Measurements from ENCODE around the gene TGFBR3. TPM values are rescaled to one million over a fixed set of nuclear protein-coding genes. Genes with fewer than 3 reads are reported as not detected.

TGFBR3 gene
- total RNA-seq, 1 experiment from 2014 or later: 3.1 TPM

DNA sequence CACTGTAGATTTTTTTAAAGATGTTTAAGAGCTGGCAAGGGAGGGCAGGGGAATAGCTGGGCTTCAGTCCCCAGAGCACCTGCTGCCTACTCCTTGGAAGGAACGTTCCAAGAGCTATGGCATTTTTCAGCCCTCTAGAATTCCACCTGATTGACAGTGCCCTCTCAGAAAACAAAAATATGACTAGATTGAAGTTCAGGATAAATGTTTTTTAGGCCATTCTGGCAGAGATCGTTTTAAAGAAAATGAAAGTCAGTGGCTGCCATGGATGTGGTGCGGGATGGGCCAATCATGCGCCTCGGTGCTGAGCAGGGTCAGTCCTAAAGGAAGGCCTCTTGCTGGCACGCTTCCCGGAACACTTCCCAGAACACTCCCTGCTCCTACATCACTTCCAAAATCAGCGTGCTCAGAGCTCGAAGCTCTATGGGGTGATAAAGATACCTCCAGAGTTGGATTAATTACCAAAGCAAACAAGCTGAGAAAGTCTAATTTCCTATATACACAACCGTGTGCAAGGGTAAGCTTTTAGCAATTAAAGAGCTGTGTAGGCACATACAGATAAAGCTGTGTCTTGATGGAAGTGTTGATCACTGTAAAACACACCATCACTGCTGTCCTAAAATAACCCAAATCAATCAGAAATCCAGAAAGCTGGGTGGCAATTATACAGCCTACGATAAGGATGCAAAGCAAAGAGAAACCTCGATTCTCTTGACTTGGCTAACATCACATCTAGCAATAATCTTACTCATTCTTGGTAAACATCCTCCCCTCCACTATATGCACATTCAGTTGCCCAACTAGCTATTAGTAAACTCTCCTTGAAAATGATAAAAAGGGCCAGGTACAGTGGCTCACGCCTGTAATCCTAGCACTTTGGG, 34.6 kb downstream of the TGFBR3 start:
- BruUV-seq (replicated peaks): no TSS peak
- intact Hi-C loops (cut with micrococcal nuclease; ENCODE audit: unreplicated experiment): no loop called here
- ChIA-PET POLR2A (ENCODE audit: low non-redundant PET) (no interaction called here), CTCF (no interaction called here)
- peak; percentile 62 for DNase-seq (ENCODE audit: low spot score)
- Histone ChIP-seq H3K9me3 (ENCODE audit: low read depth, low read length, poor library complexity, severe bottlenecking) (no peaks in the 10 kb centered on the region), H3K27me3 (replicated peaks; ENCODE audit: insufficient read depth, low read depth, low read length, poor library complexity) (no peaks in the 10 kb centered on the region), H3K4me1 (ENCODE audit: insufficient read depth, low read length, poor library complexity, severe bottlenecking) (peaks cover 6% of the 10 kb centered on the region), H3K4me3 (ENCODE audit: low read depth, low read length, poor library complexity, severe bottlenecking) (peak overlapping the region; percentile 14), H3K27ac (ENCODE audit: low read depth, low read length, poor library complexity, severe bottlenecking) (no peak overlapping the region), H3K36me3 (ENCODE audit: insufficient read depth, low read length, poor library complexity, severe bottlenecking) (no peaks in the 10 kb centered on the region)
- TF ChIP-seq, protein P1, sequence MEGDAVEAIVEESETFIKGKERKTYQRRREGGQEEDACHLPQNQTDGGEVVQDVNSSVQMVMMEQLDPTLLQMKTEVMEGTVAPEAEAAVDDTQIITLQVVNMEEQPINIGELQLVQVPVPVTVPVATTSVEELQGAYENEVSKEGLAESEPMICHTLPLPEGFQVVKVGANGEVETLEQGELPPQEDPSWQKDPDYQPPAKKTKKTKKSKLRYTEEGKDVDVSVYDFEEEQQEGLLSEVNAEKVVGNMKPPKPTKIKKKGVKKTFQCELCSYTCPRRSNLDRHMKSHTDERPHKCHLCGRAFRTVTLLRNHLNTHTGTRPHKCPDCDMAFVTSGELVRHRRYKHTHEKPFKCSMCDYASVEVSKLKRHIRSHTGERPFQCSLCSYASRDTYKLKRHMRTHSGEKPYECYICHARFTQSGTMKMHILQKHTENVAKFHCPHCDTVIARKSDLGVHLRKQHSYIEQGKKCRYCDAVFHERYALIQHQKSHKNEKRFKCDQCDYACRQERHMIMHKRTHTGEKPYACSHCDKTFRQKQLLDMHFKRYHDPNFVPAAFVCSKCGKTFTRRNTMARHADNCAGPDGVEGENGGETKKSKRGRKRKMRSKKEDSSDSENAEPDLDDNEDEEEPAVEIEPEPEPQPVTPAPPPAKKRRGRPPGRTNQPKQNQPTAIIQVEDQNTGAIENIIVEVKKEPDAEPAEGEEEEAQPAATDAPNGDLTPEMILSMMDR (conservative IDR thresholded peaks at IDR 0.05; ENCODE audit: low read depth, low read length): no peak
- no peak for TF ChIP-seq EZH2 (IDR thresholded peaks at IDR 0.05; ENCODE audit: borderline replicate concordance, low read depth, low read length, poor library complexity, severe bottlenecking)

DNA sequence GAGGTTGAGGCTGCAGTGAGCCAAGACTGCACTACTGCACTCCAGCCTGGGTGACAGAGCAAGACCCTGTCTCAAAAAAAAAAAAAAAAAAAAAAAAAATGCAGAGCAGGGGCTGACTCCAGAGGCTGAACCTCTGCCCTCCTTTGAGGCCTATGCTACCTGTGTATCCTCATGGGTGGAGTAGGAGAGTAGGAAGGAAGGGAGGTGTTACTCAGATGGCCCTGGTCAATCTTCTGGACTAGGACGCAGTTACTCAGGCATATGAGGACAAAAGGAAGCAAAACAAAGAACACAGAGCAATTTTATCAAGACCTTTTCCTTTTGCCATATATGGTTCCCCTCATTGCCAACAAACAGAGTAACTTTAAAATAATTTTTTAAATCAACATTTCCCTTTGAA, 35.2 kb downstream of the TGFBR3 start:
- Histone ChIP-seq H3K9me3 (ENCODE audit: low read depth, low read length, poor library complexity, severe bottlenecking) (no peaks in the 10 kb centered on the region), H3K4me1 (ENCODE audit: insufficient read depth, low read length, poor library complexity, severe bottlenecking) (peaks cover 12% of the 10 kb centered on the region), H3K27ac (ENCODE audit: low read depth, low read length, poor library complexity, severe bottlenecking) (no peak overlapping the region), H3K4me3 (ENCODE audit: low read depth, low read length, poor library complexity, severe bottlenecking) (no peak overlapping the region), H3K27me3 (replicated peaks; ENCODE audit: insufficient read depth, low read depth, low read length, poor library complexity) (no peaks in the 10 kb centered on the region), H3K36me3 (ENCODE audit: insufficient read depth, low read length, poor library complexity, severe bottlenecking) (no peaks in the 10 kb centered on the region)
- DNase-seq (ENCODE audit: low spot score): no peak
- ChIA-PET CTCF (no interaction called here), POLR2A (ENCODE audit: low non-redundant PET) (no interaction called here)
- no TSS peak for BruUV-seq (replicated peaks)
- TF ChIP-seq, protein P1 (conservative IDR thresholded peaks at IDR 0.05; ENCODE audit: low read depth, low read length): no peak
- TF ChIP-seq EZH2 (IDR thresholded peaks at IDR 0.05; ENCODE audit: borderline replicate concordance, low read depth, low read length, poor library complexity, severe bottlenecking): no peak
- intact Hi-C loops (cut with micrococcal nuclease; ENCODE audit: unreplicated experiment): no loop called here

- intact Hi-C loops (cut with micrococcal nuclease; ENCODE audit: unreplicated experiment): no loop called here
- Histone ChIP-seq H3K4me3 (ENCODE audit: low read depth, low read length, poor library complexity, severe bottlenecking) (no peak overlapping the region), H3K9me3 (ENCODE audit: low read depth, low read length, poor library complexity, severe bottlenecking) (no peaks in the 10 kb centered on the region), H3K36me3 (ENCODE audit: insufficient read depth, low read length, poor library complexity, severe bottlenecking) (no peaks in the 10 kb centered on the region), H3K4me1 (ENCODE audit: insufficient read depth, low read length, poor library complexity, severe bottlenecking) (peaks cover 19% of the 10 kb centered on the region), H3K27ac (ENCODE audit: low read depth, low read length, poor library complexity, severe bottlenecking) (no peak overlapping the region), H3K27me3 (replicated peaks; ENCODE audit: insufficient read depth, low read depth, low read length, poor library complexity) (no peaks in the 10 kb centered on the region)
- POLR2A ChIA-PET (ENCODE audit: low non-redundant PET): no interaction called here
- no peak for TF ChIP-seq EZH2 (IDR thresholded peaks at IDR 0.05; ENCODE audit: borderline replicate concordance, low read depth, low read length, poor library complexity, severe bottlenecking)
- TF ChIP-seq, protein P1 (conservative IDR thresholded peaks at IDR 0.05; ENCODE audit: low read depth, low read length): no peak
- CTCF ChIA-PET: interaction anchor here (0.6 kb wide), 1 partner anchor 532 kb away, joined by 4 read pairs; no protein-coding TSS in a partner anchor
- no TSS peak for BruUV-seq (replicated peaks)
- DNase-seq (ENCODE audit: low spot score): no peak
Observed at GRCh38 chr1:91847851-91848250, 38.1 kb downstream of the TGFBR3 start.

All from A673 (cell line).